T-cell (primary cell): ENCODE results near the gene RPS6KA2. TPM values are rescaled to one million over a fixed set of nuclear protein-coding genes. Genes with fewer than 3 reads are reported as not detected.

Experiments used
- ATAC-seq, 4 experiments: fragments of 200-7000 bp in 3 of 4; fragments of 150-1000 bp in 1 of 4; cut with Tn5 transposase; replicated peaks in 1 of 4; 1 replicate in 3 of 4; 2 replicates in 1 of 4; pipeline ENCODE4 v1.10.0; 2021; ENCODE audit warnings: moderate library complexity in 3 of 4, mild to moderate bottlenecking in 2 of 4, moderate number of reproducible peaks in 1 of 4
- CTCF ChIA-PET, 2 donors: fragments of 300-600 bp; sonication (Branson Sonifier 250); formaldehyde crosslinking; loops; one replicate each; lab custom pipeline; 2022; ENCODE audit warnings: antibody characterized with exemption in 2 of 2; lab: Charles Lee
- POLR2A ChIA-PET, 2 donors: fragments of 300-600 bp; sonication (Branson Sonifier 250); formaldehyde crosslinking; loops; one replicate each; lab custom pipeline; 2022; ENCODE audit warnings: antibody characterized with exemption in 2 of 2; lab: Charles Lee
- DNase-seq, 35 experiments: peaks; one replicate each; pipeline versions ENCODE4 v3.0.0 to v3.0.0-alpha.2; 2013 to 2023
- H3K27ac ChIP-seq: one replicate; pipeline ENCODE4 v1.5.1; 2013; ENCODE audit warnings: low read length
- H3K27me3 ChIP-seq, 2 experiments: replicated peaks in 1 of 2; 1 replicate in 1 of 2; 2 replicates in 1 of 2; pipeline versions ENCODE4 v1.6.1 to v1.7.0; 2013; ENCODE audit warnings: low read length in 1 of 2, mixed read lengths in 1 of 2; ENCODE audit not compliant: control insufficient read depth in 2 of 2, insufficient read depth in 2 of 2; ENCODE audit errors: extremely low read depth in 1 of 2
- H3K36me3 ChIP-seq, 2 donors: 1 replicate in 1 of 2; 2 replicates in 1 of 2; pipeline versions ENCODE4 v1.6.1 to v1.7.0; 2013; ENCODE audit warnings: low read length in 1 of 2; ENCODE audit not compliant: control insufficient read depth in 2 of 2, insufficient read depth in 1 of 2; ENCODE audit errors: extremely low read depth in 1 of 2
- H3K4me1 ChIP-seq, 2 experiments: 1 replicate in 1 of 2; 2 replicates in 1 of 2; pipeline versions ENCODE4 v1.6.1 to v1.7.0; 2013; ENCODE audit warnings: low read length in 2 of 2, mixed read lengths in 1 of 2; ENCODE audit not compliant: insufficient read depth in 2 of 2, control insufficient read depth in 1 of 2; ENCODE audit errors: extremely low read depth in 1 of 2
- H3K4me3 ChIP-seq, 2 donors: 1 replicate in 1 of 2; 2 replicates in 1 of 2; pipeline versions ENCODE4 v1.5.1 to v1.7.0; 2013; ENCODE audit warnings: mild to moderate bottlenecking in 2 of 2, low read length in 1 of 2, moderate library complexity in 1 of 2; ENCODE audit not compliant: control insufficient read depth in 1 of 2; ENCODE audit errors: extremely low read depth in 1 of 2
- H3K9me3 ChIP-seq: 2 replicates; pipeline ENCODE4 v1.7.0; 2013
- H3K27ac Mint-ChIP-seq, 2 donors: one replicate each; pipeline ENCODE4 v1.8.0; 2020 to 2021; ENCODE audit warnings: mild to moderate bottlenecking in 2 of 2, mixed read lengths in 2 of 2
- H3K27me3 Mint-ChIP-seq, 2 donors: one replicate each; pipeline ENCODE4 v1.8.0; 2021 to 2022; ENCODE audit warnings: mixed read lengths in 2 of 2
- H3K36me3 Mint-ChIP-seq: one replicate; pipeline ENCODE4 v1.8.0; 2021; ENCODE audit warnings: mixed read lengths
- H3K4me1 Mint-ChIP-seq, 3 donors: one replicate each; pipeline ENCODE4 v1.8.0; 2020 to 2022; ENCODE audit warnings: mixed read lengths in 3 of 3, mild to moderate bottlenecking in 1 of 3
- H3K4me3 Mint-ChIP-seq, 3 donors: one replicate each; pipeline ENCODE4 v1.8.0; 2020 to 2022; ENCODE audit warnings: mild to moderate bottlenecking in 3 of 3, mixed read lengths in 3 of 3, moderate library complexity in 3 of 3
- H3K9me3 Mint-ChIP-seq, 3 donors: one replicate each; pipeline ENCODE4 v1.8.0; 2020 to 2022; ENCODE audit warnings: mixed read lengths in 3 of 3
- WGBS: methylation state at CpG from one replicate; pipeline ENCODE4 v1.1.5; 2013; ENCODE audit warnings: missing lambda C conversion rate; ENCODE audit not compliant: insufficient coverage; 5-methylcytosine and 5-hydroxymethylcytosine counted together
- total RNA-seq, 35 experiments: library from RNA in 6 of 35; stranded (reverse) in 6 of 35; fragments of 120-200 nt in 1 of 35; gene quantifications; one replicate each; pipeline versions ENCODE4 v1.2.1 to v1.2.4 and lab custom pipeline; 2013 to 2026

RPS6KA2 gene
- total RNA-seq, 5 donors from 2014 or later (not counting 1 experiment from before 2014, with no cell fraction given), result 4.1 to 21.5 (median 12.4) TPM

DNA sequence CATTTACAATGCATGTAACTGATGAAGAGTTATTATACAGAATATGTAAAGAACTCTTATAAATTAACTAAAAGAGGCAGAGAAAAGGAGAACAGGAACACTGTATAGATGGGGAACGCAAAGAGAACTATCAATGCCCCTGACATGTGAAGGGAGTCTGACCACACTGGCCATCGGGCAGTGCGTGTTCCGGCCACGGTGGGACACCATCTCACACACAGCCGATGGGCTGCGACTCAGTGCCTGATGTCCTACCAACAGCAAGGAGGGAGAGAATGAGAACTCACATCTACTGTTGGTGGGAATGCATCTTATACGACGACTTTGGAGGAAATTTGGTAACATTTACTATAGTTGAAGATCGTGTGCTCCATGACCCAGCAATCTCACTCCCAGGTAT lies 25.1 kb downstream of the RPS6KA2 start:
- Mint-ChIP-seq H3K27me3 (peaks cover 2 to 3% of the 10 kb centered on the region in 2 donors), H3K36me3 (peaks cover 22% of the 10 kb centered on the region), H3K4me1 (peaks cover 0 to 2% (median 0%) of the 10 kb centered on the region in 3 donors), H3K4me3 (no peak overlapping the region), H3K27ac (no peak overlapping the region), H3K9me3 (no peaks in the 10 kb centered on the region)
- no peaks in the 10 kb centered on the region for H3K4me1 ChIP-seq
- H3K27ac ChIP-seq, result no peak overlapping the region
- H3K4me3 ChIP-seq, result no peak overlapping the region
- no peaks in the 10 kb centered on the region for H3K36me3 ChIP-seq
- ChIA-PET CTCF (no interaction called here), POLR2A (no interaction called here)
- DNase-seq (no peak), ATAC-seq (no peak)
- no peaks in the 10 kb centered on the region for H3K9me3 ChIP-seq
- peaks cover 0 to 7% of the 10 kb centered on the region in 2 experiments for H3K27me3 ChIP-seq
- 100% methylated on average over 1 of the region's 10 CpGs for WGBS

DNA sequence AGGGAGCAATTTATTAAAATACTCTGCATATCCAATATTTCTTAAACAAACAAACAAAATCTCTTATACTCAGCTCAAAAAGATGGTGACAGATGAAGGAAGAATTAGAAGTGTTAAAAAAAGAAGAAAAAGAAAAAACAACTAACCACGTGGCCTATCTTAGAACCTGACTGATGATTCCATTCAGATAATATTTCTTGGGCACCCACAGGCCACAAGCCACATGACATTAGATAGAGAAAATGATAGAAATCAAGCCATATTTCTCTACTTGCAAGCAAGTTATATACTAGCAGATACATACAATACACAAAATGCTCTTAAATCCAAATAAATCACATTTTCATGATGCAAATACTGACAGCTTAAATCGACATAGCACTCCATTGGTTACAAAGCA lies 26.1 kb downstream of the RPS6KA2 start:
- Mint-ChIP-seq H3K4me1 (peaks cover 0 to 2% (median 0%) of the 10 kb centered on the region in 3 donors), H3K36me3 (peaks cover 27% of the 10 kb centered on the region), H3K9me3 (no peaks in the 10 kb centered on the region), H3K27me3 (peaks cover 2 to 3% of the 10 kb centered on the region in 2 donors), H3K27ac (no peak overlapping the region), H3K4me3 (no peak overlapping the region)
- DNase-seq (no peak), ATAC-seq (no peak)
- WGBS, result no CpG with 5 or more reads among the region's 2 CpGs
- ChIA-PET POLR2A (no interaction called here), CTCF (no interaction called here)
- Histone ChIP-seq H3K9me3 (no peaks in the 10 kb centered on the region), H3K36me3 (no peaks in the 10 kb centered on the region), H3K27me3 (peaks cover 0 to 11% of the 10 kb centered on the region in 2 experiments), H3K4me3 (no peak overlapping the region), H3K4me1 (no peaks in the 10 kb centered on the region), H3K27ac (no peak overlapping the region)

DNA sequence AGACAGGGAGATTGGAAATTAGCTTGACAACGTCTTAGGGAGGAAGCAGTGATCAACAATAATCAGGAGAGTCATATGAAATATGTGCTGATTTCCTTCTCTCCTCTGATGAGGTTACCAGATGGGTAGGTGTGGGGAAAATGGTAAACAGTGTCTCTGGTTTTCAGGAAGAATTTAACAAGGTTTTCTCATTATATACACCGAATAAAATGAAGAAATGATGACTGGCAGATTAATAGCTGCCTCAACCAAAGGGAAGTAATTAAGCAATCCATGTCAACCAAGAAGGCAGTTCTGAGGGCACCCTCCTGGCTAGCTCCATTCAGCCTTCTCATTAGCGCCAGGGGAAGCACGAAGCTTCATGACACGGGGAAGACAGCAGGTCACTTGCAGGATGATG lies 27.8 kb downstream of the RPS6KA2 start:
- Histone ChIP-seq H3K4me3 (no peak overlapping the region), H3K27me3 (peaks cover 0 to 11% of the 10 kb centered on the region in 2 experiments), H3K4me1 (no peaks in the 10 kb centered on the region), H3K27ac (no peak overlapping the region), H3K36me3 (no peaks in the 10 kb centered on the region), H3K9me3 (no peaks in the 10 kb centered on the region)
- peaks cover 0 to 2% (median 0%) of the 10 kb centered on the region in 3 donors for H3K4me1 Mint-ChIP-seq
- ChIA-PET POLR2A (interaction anchor here in 1 of 2 donors (0.6 kb wide), 1 partner anchor 25 kb away, joined by 3 read pairs; no protein-coding TSS in a partner anchor), CTCF (no interaction called here)
- peaks cover 2 to 3% of the 10 kb centered on the region in 2 donors for H3K27me3 Mint-ChIP-seq
- no peak for ATAC-seq
- WGBS, result no CpG with 5 or more reads among the region's 5 CpGs
- peaks cover 27% of the 10 kb centered on the region for H3K36me3 Mint-ChIP-seq
- no peaks in the 10 kb centered on the region for H3K9me3 Mint-ChIP-seq
- H3K27ac Mint-ChIP-seq, result no peak overlapping the region
- no peak for DNase-seq
- H3K4me3 Mint-ChIP-seq, result no peak overlapping the region

DNA sequence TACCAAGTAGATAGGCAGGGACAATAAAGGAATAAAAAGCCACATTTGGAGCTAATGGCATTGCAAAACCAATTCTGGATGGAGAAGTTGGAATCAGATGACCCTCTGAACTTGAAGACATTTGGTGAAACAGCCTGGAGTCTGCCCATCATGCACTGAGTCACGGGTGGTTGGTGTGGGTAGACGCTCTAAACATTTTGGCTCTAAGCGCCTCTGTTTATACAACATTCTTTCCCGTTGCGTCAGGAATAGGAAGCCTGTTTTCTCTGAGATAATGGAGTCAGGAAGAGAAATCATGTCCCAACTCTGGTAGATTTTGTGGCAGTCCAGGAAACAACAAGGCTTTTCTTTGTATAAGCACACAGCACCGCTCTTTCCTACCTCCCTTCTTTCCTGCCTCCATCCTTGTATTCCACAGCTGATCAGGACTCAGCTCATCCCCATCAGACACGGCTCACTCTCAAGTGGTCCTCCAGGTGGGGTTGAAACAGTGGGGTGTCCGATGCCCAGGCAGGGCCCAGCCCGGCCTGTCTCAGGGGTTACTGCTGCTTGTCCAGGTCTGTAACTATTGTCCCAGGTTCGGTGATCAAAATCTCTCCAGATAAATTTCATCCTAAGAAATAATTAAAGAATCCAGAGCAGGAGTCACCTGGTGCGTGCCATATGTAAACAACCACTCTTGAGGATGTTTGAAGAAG lies 28.5 kb downstream of the RPS6KA2 start:
- ATAC-seq, result no peak
- Histone ChIP-seq H3K9me3 (no peaks in the 10 kb centered on the region), H3K36me3 (no peaks in the 10 kb centered on the region), H3K4me1 (no peaks in the 10 kb centered on the region), H3K27me3 (peaks cover 0 to 8% of the 10 kb centered on the region in 2 experiments), H3K4me3 (no peak overlapping the region), H3K27ac (no peak overlapping the region)
- ChIA-PET CTCF (no interaction called here), POLR2A (no interaction called here)
- Mint-ChIP-seq H3K27ac (no peak overlapping the region), H3K36me3 (peaks cover 27% of the 10 kb centered on the region), H3K4me1 (peaks cover 0 to 2% (median 0%) of the 10 kb centered on the region in 3 donors), H3K9me3 (no peaks in the 10 kb centered on the region), H3K4me3 (no peak overlapping the region), H3K27me3 (peaks cover 2 to 3% of the 10 kb centered on the region in 2 donors)
- WGBS, result 85% methylated on average over 5 of the region's 11 CpGs
- no peak for DNase-seq

DNA sequence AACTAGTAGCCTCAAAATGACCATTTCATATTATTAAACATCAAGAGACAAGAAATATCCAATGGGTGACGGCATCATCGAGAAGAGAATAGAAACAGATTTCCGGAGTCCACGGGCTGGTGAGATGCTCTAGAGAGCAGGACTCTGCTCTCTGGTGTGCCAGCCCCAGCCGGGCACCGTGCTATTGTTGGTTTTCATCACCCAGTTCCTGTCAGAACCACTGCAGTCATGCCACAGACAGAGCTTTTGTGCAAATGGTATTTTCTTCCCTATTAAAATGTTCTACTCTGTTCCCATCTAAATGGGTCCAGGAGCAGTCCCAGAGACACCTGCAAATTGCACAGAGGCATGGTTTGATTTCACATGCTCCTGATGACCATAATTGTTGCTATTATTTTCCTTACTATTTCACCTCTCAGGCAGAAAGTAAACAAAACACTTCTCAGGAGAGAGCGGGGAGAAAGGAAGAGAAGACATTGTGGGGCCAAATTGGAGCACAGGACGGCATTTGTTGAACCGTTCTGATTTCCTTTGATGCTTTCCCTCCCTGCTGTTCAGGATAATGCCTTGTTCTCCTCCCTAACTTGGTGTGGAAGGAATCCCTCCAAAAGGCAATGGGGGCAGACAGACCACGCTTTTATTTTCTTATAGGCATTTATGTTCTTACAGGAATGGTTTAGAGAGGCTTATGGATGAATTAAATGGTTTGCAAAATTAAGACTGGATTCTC lies 29.2 kb downstream of the RPS6KA2 start:
- Mint-ChIP-seq H3K4me3 (no peak overlapping the region), H3K9me3 (no peaks in the 10 kb centered on the region), H3K27me3 (peaks cover 0 to 3% of the 10 kb centered on the region in 2 donors), H3K4me1 (peaks cover 0 to 2% (median 0%) of the 10 kb centered on the region in 3 donors), H3K36me3 (peaks cover 27% of the 10 kb centered on the region), H3K27ac (no peak overlapping the region)
- no peak for ATAC-seq
- no peak overlapping the region for H3K27ac ChIP-seq
- no peak for DNase-seq
- H3K27me3 ChIP-seq, result peaks cover 0 to 6% of the 10 kb centered on the region in 2 experiments
- H3K4me1 ChIP-seq, result no peaks in the 10 kb centered on the region
- H3K4me3 ChIP-seq, result no peak overlapping the region
- 78% methylated on average over 6 of the region's 10 CpGs for WGBS
- POLR2A ChIA-PET, result no interaction called here
- no peaks in the 10 kb centered on the region for H3K36me3 ChIP-seq
- CTCF ChIA-PET, result interaction anchor here in 1 of 2 donors (0.6 kb wide), 1 partner anchor 423 kb away, joined by 3 read pairs; no protein-coding TSS in a partner anchor
- no peaks in the 10 kb centered on the region for H3K9me3 ChIP-seq

DNA sequence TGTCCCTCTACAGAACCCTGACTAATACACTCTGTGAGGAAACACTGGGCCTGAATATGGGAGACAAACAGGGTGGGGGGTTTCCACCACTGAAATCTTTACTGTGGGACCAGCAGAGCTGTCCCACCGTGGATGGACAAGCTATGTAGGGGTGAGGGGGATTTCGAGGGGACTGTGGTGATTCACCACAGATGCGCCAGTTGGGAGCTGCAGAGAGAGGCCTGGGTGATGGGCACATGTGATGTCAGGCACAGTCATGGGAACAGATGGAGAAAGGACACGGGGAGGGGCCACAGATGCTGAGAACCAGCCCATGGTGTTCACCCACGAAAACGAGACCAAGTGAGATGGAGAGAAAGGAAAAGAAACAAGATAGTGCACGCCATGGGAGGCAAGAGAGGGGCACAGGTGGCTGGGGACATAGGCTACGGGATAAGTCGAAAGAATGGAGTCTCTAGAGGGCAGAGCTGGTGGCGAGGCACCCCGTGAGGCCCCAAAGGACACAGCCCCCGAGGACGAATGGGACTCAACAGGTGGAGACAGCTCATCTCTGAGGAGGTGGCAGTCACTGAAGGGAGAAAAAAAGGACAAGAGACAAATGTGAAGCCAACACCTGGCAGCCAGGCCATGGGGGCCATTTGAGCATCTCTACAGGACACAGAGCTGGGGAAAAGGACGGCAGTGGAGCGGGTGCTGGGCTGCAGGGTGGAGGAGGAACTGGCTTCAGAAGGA lies 30.1 kb downstream of the RPS6KA2 start:
- no peak overlapping the region for H3K4me3 ChIP-seq
- 81% methylated on average over 15 of the region's 15 CpGs for WGBS
- DNase-seq, result no peak
- Mint-ChIP-seq H3K27me3 (no peaks in the 10 kb centered on the region), H3K9me3 (no peaks in the 10 kb centered on the region), H3K4me3 (no peak overlapping the region), H3K4me1 (peaks cover 0 to 2% (median 0%) of the 10 kb centered on the region in 3 donors), H3K27ac (no peak overlapping the region), H3K36me3 (peaks cover 22% of the 10 kb centered on the region)
- no peaks in the 10 kb centered on the region for H3K9me3 ChIP-seq
- H3K27ac ChIP-seq, result no peak overlapping the region
- peaks cover 0 to 6% of the 10 kb centered on the region in 2 experiments for H3K27me3 ChIP-seq
- CTCF ChIA-PET, result no interaction called here
- H3K4me1 ChIP-seq, result no peaks in the 10 kb centered on the region
- ATAC-seq, result no peak
- no peaks in the 10 kb centered on the region for H3K36me3 ChIP-seq
- POLR2A ChIA-PET, result no interaction called here
